Caco-2 (cell line): ENCODE measurements around the gene RFNG. TPM values are rescaled to one million over a fixed set of nuclear protein-coding genes. Genes with fewer than 3 reads are reported as not detected.
A peak's percentile ranks its signal among the peaks of the same experiment; 100 is the strongest.

ENCODE experiments used
- BruUV-seq: library from RNA; stranded (reverse); fragments of 400-500 nt; replicated peaks from 2 replicates; lab custom pipeline; 2021; lab: Mats Ljungman, UMichigan
- CTCF ChIA-PET: fragments of 300-600 bp; sonication (Branson Sonifier 250); formaldehyde crosslinking; loops from one replicate; lab custom pipeline; 2022; ENCODE audit warnings: antibody characterized with exemption; lab: Charles Lee
- POLR2A ChIA-PET: fragments of 300-600 bp; sonication (Branson Sonifier 250); formaldehyde crosslinking; loops from one replicate; lab custom pipeline; 2022; ENCODE audit warnings: antibody characterized with exemption; lab: Charles Lee
- DNase-seq, 2 experiments: peaks; one replicate each; pipeline versions ENCODE4 v3.0.0 to v3.0.0-alpha.2; 2020 to 2022
- H3K27me3 ChIP-seq: replicated peaks from 2 replicates; pipeline ENCODE4 v1.6.0; 2011; ENCODE audit warnings: low read length; ENCODE audit not compliant: control insufficient read depth, insufficient read depth
- H3K36me3 ChIP-seq: 2 replicates; pipeline ENCODE4 v1.5.1; 2011; ENCODE audit warnings: low read length; ENCODE audit not compliant: control insufficient read depth, insufficient read depth
- H3K4me1 ChIP-seq: fragments of 250-450 bp; sonication (Bioruptor Pico); 2 replicates; pipeline ENCODE4 v1.5.1; 2020; ENCODE audit warnings: mild to moderate bottlenecking
- H3K4me3 ChIP-seq: 2 replicates; pipeline ENCODE4 v1.5.1; 2011; ENCODE audit warnings: low read depth, mild to moderate bottlenecking, control low read depth, low read length
- H3K9me3 ChIP-seq: fragments of 250-450 bp; sonication (Bioruptor Pico); 2 replicates; pipeline ENCODE4 v1.5.1; 2020; ENCODE audit warnings: mild to moderate bottlenecking, moderate library complexity
- H3K27ac Mint-ChIP-seq: one replicate; pipeline ENCODE4 v1.8.0; 2022; ENCODE audit warnings: mixed read lengths; ENCODE audit not compliant: unreplicated experiment
- H3K27me3 Mint-ChIP-seq: one replicate; pipeline ENCODE4 v1.8.0; 2022; ENCODE audit warnings: mixed read lengths; ENCODE audit not compliant: insufficient read depth, unreplicated experiment
- H3K36me3 Mint-ChIP-seq: one replicate; pipeline ENCODE4 v1.8.0; 2022; ENCODE audit warnings: mild to moderate bottlenecking, mixed read lengths; ENCODE audit not compliant: insufficient read depth, unreplicated experiment
- H3K4me1 Mint-ChIP-seq: one replicate; pipeline ENCODE4 v1.8.0; 2022; ENCODE audit warnings: low read depth, mixed read lengths; ENCODE audit not compliant: unreplicated experiment
- H3K4me3 Mint-ChIP-seq: one replicate; pipeline ENCODE4 v1.8.0; 2022; ENCODE audit warnings: mild to moderate bottlenecking, moderate library complexity, mixed read lengths; ENCODE audit not compliant: unreplicated experiment
- H3K9me3 Mint-ChIP-seq: one replicate; pipeline ENCODE4 v1.8.0; 2022; ENCODE audit warnings: mixed read lengths; ENCODE audit not compliant: unreplicated experiment
- intact Hi-C: fragments of 100-400 bp; cut with micrococcal nuclease; formaldehyde crosslinking; loops from one replicate; pipeline ENCODE4 v1.10.0; 2022; ENCODE audit not compliant: unreplicated experiment
- total RNA-seq: library from RNA; stranded (reverse); gene quantifications from 2 replicates; pipeline ENCODE4 v1.2.3, GENCODE V29; 2022
- TF ChIP-seq, protein P1 (sequence below), 2 experiments: fragments of 200-600 bp in 1 of 2; IDR thresholded peaks; 1 replicate in 1 of 2; 2 replicates in 1 of 2; pipeline versions ENCODE4 v1.5.1 to v1.8.0; 2011 to 2022; ENCODE audit warnings: antibody characterized with exemption in 1 of 2, control low read depth in 1 of 2, inconsistent platforms in 1 of 2, low read depth in 1 of 2, low read length in 1 of 2, mild to moderate bottlenecking in 1 of 2, moderate library complexity in 1 of 2; ENCODE audit not compliant: insufficient read depth in 1 of 2, severe bottlenecking in 1 of 2, unreplicated experiment in 1 of 2

RFNG gene
- total RNA-seq, 1 experiment from 2014 or later: 35.5 TPM

DNA sequence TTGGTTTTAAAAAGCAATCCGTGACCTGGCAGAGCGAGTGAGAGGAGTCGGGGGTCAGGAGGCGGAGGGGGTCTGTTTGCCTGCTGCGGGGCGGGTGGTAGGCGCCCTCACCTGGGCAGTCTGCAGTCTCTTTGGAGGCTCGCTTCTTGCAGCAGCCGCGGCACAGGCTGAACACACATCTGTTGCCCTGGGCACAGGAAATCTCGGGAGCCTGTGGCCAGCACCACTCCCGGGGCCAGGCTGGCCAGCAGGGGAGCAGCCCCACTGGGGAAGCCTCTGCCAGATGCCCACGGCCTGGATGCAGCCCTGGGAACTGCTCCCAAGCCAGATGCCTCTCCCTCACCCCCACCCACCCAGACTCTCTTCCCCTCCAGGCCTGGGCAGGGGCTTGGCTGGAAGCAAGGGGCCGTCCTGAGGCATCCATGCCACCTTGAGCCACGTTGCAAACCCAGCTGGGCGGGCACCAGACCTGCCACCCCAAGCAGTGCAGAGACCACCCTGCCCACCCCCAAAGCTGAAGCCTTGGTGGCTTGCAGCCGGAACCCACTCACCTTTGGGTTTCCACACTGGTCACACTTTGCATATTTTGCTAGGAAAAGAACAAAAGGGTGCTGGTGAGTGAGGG is 6.7 kb upstream of the RFNG start:
- H3K36me3 Mint-ChIP-seq: peaks cover 74% of the 10 kb centered on the region
- no peaks in the 10 kb centered on the region for H3K4me1 ChIP-seq
- no TSS peak for BruUV-seq
- no peaks in the 10 kb centered on the region for H3K4me1 Mint-ChIP-seq
- H3K27me3 Mint-ChIP-seq: no peaks in the 10 kb centered on the region
- no peaks in the 10 kb centered on the region for H3K9me3 ChIP-seq
- POLR2A ChIA-PET: no interaction called here
- intact Hi-C loops: no loop called here
- TF ChIP-seq, protein P1, sequence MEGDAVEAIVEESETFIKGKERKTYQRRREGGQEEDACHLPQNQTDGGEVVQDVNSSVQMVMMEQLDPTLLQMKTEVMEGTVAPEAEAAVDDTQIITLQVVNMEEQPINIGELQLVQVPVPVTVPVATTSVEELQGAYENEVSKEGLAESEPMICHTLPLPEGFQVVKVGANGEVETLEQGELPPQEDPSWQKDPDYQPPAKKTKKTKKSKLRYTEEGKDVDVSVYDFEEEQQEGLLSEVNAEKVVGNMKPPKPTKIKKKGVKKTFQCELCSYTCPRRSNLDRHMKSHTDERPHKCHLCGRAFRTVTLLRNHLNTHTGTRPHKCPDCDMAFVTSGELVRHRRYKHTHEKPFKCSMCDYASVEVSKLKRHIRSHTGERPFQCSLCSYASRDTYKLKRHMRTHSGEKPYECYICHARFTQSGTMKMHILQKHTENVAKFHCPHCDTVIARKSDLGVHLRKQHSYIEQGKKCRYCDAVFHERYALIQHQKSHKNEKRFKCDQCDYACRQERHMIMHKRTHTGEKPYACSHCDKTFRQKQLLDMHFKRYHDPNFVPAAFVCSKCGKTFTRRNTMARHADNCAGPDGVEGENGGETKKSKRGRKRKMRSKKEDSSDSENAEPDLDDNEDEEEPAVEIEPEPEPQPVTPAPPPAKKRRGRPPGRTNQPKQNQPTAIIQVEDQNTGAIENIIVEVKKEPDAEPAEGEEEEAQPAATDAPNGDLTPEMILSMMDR (IDR thresholded peaks at IDR 0.05; ENCODE audit: insufficient read depth in 1 of 2, low read depth in 1 of 2, low read length in 1 of 2, severe bottlenecking in 1 of 2, unreplicated experiment in 1 of 2): no peak
- H3K4me3 Mint-ChIP-seq: no peak overlapping the region
- no peaks in the 10 kb centered on the region for H3K9me3 Mint-ChIP-seq
- CTCF ChIA-PET: no interaction called here
- peaks cover 1% of the 10 kb centered on the region; the same call in 1 of the 2 replicates for H3K36me3 ChIP-seq
- H3K27ac Mint-ChIP-seq: no peak overlapping the region
- DNase-seq: no peak
- no peak overlapping the region for H3K4me3 ChIP-seq
- H3K27me3 ChIP-seq: no peaks in the 10 kb centered on the region

DNA sequence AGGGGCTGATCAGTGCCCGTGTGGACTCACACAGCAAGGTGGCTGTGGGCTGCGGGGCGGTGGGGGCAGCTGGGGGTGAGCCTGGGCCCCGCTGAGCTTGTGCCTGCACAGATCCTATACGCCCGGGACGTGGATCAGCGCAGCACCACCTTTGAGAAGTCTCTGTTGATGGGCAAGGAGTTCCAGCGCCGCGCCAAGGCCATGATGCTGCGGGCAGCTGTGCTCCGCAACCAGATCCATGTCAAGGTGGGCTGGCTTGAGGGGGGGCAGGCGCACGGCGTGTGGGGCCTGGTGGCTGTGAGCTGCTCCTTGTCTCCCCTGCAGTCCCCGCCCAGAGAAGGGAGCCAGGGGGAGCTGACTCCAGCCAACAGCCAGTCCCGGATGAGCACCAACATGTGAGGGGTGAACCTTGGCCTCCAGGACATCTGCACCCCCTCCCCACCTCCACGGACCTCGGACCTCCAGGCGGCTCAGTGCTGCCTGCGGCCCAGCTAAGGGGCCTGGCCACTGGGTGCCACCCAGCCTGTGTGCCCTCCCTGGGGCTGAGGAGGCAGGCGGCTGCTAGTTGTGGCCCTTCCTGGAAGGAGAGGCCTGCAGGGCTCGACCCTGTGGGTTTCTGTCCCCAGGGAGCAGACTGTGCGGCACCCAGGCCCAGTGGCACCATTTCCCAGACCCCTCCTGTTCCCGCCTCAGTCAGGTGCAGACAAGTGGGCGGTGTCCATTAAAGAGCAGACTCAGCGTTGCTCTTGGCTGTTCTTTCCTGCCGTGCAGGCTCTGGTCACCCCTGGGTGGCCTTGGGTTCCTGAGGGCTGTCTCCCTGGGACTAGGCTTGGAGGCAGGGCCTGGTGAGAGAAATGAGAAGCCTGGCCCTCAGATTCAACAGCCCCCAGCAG is 5.4 kb upstream of the RFNG start:
- Histone ChIP-seq H3K36me3 (peaks cover 1% of the 10 kb centered on the region; the same call in 1 of the 2 replicates), H3K4me1 (no peaks in the 10 kb centered on the region; the same call in 1 of the 2 replicates), H3K27me3 (no peaks in the 10 kb centered on the region), H3K9me3 (no peaks in the 10 kb centered on the region), H3K4me3 (no peak overlapping the region)
- intact Hi-C loops: no loop called here
- H3K27me3 Mint-ChIP-seq: no peaks in the 10 kb centered on the region
- ChIA-PET CTCF (interaction anchor here (1.1 kb wide), 1 partner anchor 19 kb away, joined by 3 read pairs; the partner anchor contains the start of gene DCXR), POLR2A (no interaction called here)
- TF ChIP-seq, protein P1 (IDR thresholded peaks at IDR 0.05; ENCODE audit: insufficient read depth in 1 of 2, low read depth in 1 of 2, low read length in 1 of 2, severe bottlenecking in 1 of 2, unreplicated experiment in 1 of 2): no peak
- H3K4me1 Mint-ChIP-seq: no peaks in the 10 kb centered on the region
- H3K27ac Mint-ChIP-seq: peak overlapping the region; percentile 29
- H3K36me3 Mint-ChIP-seq: peaks cover 71% of the 10 kb centered on the region
- BruUV-seq: TSS peak; percentile 54
- no peak for DNase-seq
- no peaks in the 10 kb centered on the region for H3K9me3 Mint-ChIP-seq
- no peak overlapping the region for H3K4me3 Mint-ChIP-seq

DNA sequence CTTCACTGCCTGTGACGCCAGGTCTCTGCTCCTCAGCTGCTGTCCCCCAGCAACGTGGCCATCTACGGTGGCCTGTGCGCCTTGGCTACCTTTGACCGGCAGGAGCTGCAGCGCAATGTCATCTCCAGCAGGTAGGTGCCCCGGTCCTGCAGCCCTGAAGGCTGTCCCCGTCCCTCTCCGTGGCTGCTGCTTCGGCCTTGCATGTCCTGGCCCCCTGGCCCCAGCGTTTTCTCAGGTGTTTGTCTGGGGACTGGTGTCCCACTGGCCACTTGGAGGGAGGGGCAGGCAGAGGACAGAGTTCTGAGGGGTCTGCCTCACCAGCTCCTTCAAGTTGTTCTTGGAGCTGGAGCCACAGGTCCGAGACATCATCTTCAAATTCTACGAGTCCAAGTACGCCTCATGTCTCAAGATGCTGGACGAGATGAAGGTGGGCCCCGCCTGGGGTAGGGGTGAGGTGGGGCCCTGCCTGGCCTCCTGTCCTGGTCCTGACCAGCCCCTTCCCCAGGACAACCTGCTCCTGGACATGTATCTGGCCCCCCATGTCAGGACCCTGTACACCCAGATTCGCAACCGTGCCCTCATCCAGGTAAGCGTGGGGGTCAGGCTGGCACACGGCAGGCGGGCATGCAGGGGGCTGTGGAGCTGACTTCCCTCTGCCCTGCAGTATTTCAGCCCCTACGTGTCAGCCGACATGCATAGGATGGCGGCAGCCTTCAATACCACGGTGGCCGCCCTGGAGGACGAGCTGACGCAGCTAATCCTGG is 4.5 kb upstream of the RFNG start:
- no peak overlapping the region for H3K4me3 Mint-ChIP-seq
- ChIA-PET CTCF (interaction anchor here (1.0 to 1.1 kb wide), 2 partner anchors 19 to 25 kb away, joined by 3 to 7 read pairs; partner anchors contain the start of genes DCXR and RAC3), POLR2A (no interaction called here)
- H3K36me3 Mint-ChIP-seq: peaks cover 63% of the 10 kb centered on the region
- H3K27me3 ChIP-seq: no peaks in the 10 kb centered on the region
- no peaks in the 10 kb centered on the region; the same call in 1 of the 2 replicates for H3K4me1 ChIP-seq
- no TSS peak for BruUV-seq
- TF ChIP-seq, protein P1 (IDR thresholded peaks at IDR 0.05; ENCODE audit: insufficient read depth in 1 of 2, low read depth in 1 of 2, low read length in 1 of 2, severe bottlenecking in 1 of 2, unreplicated experiment in 1 of 2): no peak
- H3K9me3 Mint-ChIP-seq: no peaks in the 10 kb centered on the region
- peak overlapping the region; percentile 29 for H3K27ac Mint-ChIP-seq
- H3K36me3 ChIP-seq: peaks cover 1% of the 10 kb centered on the region; the same call in 1 of the 2 replicates
- H3K9me3 ChIP-seq: no peaks in the 10 kb centered on the region
- intact Hi-C loops: no loop called here
- H3K4me3 ChIP-seq: no peak overlapping the region
- DNase-seq: no peak
- no peaks in the 10 kb centered on the region for H3K4me1 Mint-ChIP-seq
- no peaks in the 10 kb centered on the region for H3K27me3 Mint-ChIP-seq
